HG03469 (cell line): ENCODE measurements around the gene MAOA.

Experiments used
- ATAC-seq: cut with Tn5 transposase; IDR thresholded peaks from one replicate; pipeline ENCODE4 v1.9.1; 2021; ENCODE audit warnings: mild to moderate bottlenecking, moderate library complexity, moderate number of reproducible peaks; ENCODE audit not compliant: unreplicated experiment

MAOA gene

DNA sequence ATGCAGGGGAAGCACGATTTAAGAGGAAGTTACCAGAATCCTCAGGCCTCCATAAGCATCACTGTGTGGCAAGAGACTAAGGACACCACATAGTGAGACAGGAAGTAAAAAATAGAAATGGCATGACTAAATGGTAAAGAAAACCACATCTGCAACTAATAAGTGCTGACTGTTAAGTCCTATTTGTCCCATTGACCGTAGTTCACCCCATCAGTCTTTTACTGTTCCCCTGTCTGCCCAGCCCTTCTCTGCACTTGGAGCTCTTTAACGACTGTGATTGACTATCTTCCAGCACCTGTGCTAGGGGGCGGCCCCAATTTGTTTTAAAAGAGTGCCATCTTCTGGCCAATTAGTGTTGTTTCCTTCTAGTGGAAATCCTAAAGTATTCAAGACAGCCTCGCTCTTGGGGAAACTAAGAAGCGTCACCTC, 94.2 kb downstream of the MAOA start:
- ATAC-seq: no peak

DNA sequence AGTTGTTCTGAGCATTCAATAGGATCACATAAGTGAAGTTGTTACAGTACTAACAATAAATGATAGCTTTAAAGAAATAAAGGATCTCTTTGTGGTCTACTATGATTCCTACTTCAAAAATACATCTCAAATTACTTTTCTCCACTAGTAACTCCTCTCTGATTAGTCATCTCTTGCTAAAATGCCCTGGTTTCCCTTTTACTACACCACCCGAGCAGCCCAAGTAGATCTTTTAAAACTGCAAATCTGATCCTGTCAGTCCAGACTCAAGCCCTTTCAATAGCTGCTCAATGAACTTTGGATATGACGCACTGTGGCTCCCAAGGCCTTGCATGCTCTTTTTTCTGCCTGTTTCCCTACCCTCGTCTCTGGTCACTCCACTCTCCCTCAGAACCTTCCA, 97.5 kb downstream of the MAOA start:
- no peak for ATAC-seq

- ATAC-seq: no peak
Measured at GRCh38 chrX:43756076-43756475, 100.0 kb downstream of the MAOA start.

DNA sequence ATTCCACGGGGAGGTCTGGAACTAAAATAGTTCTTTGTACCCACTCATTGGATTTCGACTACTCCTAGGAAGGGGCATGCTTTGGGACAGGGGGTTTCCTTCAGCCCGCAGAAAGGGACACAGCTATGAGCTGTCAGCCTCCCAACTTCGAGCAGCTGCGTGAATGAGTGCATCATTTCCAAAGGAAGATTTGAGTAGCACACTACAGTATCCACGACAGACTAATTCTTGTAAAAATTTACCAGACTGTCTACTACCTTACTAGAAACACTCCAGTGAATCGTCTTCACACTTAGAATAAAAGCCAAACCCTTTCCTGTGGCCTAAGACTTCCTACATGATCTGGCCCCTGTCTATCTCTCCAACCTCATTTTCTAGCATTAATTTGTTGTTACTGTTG, 101.9 kb downstream of the MAOA start:
- no peak for ATAC-seq

DNA sequence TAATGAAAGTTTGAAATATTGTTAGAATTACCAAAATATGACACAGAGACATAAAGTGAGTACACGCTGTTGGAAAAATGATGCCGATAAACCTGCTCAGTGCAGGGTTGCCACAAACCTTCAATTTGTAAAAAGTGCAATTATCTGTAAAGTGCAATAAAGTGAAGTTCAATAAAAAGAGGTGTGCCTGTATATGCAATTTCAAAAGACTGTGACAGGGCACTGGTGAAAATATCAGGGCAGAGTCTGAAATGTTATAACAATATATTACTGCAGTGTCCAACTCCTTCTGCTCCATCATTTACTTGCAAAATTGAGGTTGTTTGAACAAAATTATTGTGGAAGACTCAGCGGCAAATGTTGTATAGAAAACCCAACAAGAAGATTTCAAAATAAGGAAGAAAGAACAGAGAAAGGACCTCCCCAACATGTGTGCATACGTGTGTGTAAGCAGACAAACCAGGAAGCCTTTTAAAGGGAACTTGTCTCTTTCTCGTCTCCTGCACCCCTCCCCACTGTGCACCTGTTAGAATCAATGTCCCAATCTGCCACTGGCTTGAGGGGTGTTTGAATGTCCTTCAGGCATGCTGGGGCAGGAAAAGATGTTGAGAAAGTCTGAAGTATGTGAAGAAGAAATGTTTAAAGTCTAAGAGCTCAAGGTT, 130.0 kb downstream of the MAOA start:
- no peak for ATAC-seq
